ENCODE measurements around the gene OR2V2.

DNA sequence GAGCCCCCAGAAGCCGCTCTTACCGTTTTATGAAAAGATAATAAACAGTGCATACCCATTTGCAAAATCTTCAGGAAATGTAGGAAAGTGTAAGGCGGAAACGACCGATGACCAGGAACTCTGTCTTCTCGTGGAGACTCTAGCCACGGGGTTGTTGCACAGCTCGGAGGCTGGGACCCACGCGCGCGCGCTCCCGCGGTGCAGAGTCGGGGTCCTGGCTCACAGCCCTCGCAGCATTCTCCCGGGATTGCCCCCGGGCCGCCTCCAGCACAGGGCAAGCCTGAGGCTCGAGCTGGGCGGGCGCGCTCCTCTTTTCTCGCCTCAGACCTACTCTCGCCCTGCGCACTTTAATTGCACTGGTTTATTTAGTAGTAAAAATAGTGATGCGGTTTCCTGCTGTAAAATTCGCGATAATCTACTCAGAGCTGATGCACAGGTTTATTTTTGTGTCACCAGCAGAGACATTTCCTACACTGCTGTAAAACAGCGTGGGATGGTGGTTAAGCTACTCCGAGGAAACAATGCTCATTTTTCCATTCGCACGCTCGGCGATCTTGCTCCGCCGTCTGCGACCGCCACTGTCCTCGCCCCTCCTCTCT, 42.1 kb downstream of the OR2V2 start:
- TF ChIP-seq, protein P1, sequence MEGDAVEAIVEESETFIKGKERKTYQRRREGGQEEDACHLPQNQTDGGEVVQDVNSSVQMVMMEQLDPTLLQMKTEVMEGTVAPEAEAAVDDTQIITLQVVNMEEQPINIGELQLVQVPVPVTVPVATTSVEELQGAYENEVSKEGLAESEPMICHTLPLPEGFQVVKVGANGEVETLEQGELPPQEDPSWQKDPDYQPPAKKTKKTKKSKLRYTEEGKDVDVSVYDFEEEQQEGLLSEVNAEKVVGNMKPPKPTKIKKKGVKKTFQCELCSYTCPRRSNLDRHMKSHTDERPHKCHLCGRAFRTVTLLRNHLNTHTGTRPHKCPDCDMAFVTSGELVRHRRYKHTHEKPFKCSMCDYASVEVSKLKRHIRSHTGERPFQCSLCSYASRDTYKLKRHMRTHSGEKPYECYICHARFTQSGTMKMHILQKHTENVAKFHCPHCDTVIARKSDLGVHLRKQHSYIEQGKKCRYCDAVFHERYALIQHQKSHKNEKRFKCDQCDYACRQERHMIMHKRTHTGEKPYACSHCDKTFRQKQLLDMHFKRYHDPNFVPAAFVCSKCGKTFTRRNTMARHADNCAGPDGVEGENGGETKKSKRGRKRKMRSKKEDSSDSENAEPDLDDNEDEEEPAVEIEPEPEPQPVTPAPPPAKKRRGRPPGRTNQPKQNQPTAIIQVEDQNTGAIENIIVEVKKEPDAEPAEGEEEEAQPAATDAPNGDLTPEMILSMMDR (conservative IDR thresholded peaks at IDR 0.05; ENCODE audit: low read depth, low read length): no peak
- no peak for TF ChIP-seq EZH2 (IDR thresholded peaks at IDR 0.05; ENCODE audit: borderline replicate concordance, low read depth, low read length, poor library complexity, severe bottlenecking)
